Activated CD4-positive, alpha-beta T cell treated with anti-CD3 and anti-CD28 coated beads, Interleukin-10, Interleukin-2, amounts not matched to agents 100 ng/mL and 50 ng/mL, durations not matched to agents 16 hours and 8 hours (primary cell): ENCODE data around the gene RRP1B.

Experiments
- DNase-seq: peaks from one replicate; pipeline ENCODE4 v3.0.0-alpha.2; 2020

The RRP1B gene

GRCh38 chr21:43728467-43729390 lies 69.4 kb downstream of the RRP1B start:
- peak; percentile 89 for DNase-seq

- no peak for DNase-seq
Measured at GRCh38 chr21:43731476-43731875, 72.1 kb downstream of the RRP1B start.

GRCh38 chr21:43731891-43732711 lies 72.7 kb downstream of the RRP1B start:
- DNase-seq: no peak

- no peak for DNase-seq
Measured at GRCh38 chr21:43733060-43733459, 73.7 kb downstream of the RRP1B start.

- no peak for DNase-seq
Measured at GRCh38 chr21:43733529-43734071, 74.2 kb downstream of the RRP1B start.

GRCh38 chr21:43734131-43734927 lies 75.0 kb downstream of the RRP1B start:
- DNase-seq: peak; percentile 36

- DNase-seq: no peak
Measured at GRCh38 chr21:43734928-43735229, 75.5 kb downstream of the RRP1B start.

- DNase-seq: no peak
Measured at GRCh38 chr21:43735236-43736091, 76.1 kb downstream of the RRP1B start.

- DNase-seq: no peak
Measured at GRCh38 chr21:43736224-43736883, 77.0 kb downstream of the RRP1B start.

GRCh38 chr21:43737158-43737950 lies 78.0 kb downstream of the RRP1B start:
- DNase-seq: no peak

- DNase-seq: no peak
Measured at GRCh38 chr21:43739621-43740435, 80.5 kb downstream of the RRP1B start.

GRCh38 chr21:43740497-43741156 lies 81.3 kb downstream of the RRP1B start:
- no peak for DNase-seq

GRCh38 chr21:43741423-43742096 lies 82.2 kb downstream of the RRP1B start:
- DNase-seq: no peak

- no peak for DNase-seq
Measured at GRCh38 chr21:43743947-43744346, 84.6 kb downstream of the RRP1B start.

- no peak for DNase-seq
Measured at GRCh38 chr21:43744725-43745124, 85.4 kb downstream of the RRP1B start.
